Stomach (tissue), 9 donors: Measurements from ENCODE around the gene PA2G4. TPM values are rescaled to one million over a fixed set of nuclear protein-coding genes. Genes with fewer than 3 reads are reported as not detected.

Experiments
- DNase-seq, 2 donors: peaks; one replicate each; pipeline versions ENCODE4 v3.0.0 to v3.0.0-alpha.2; 2013 to 2019
- H3K27ac ChIP-seq, 5 donors: fragments of 200-600 bp in 4 of 5; sonication (generic) in 4 of 5; one replicate each; pipeline ENCODE4 v1.5.1; 2013 to 2019; ENCODE audit warnings: mild to moderate bottlenecking in 1 of 5, moderate library complexity in 1 of 5
- H3K27me3 ChIP-seq, 3 donors: fragments of 200-600 bp; sonication (generic); one replicate each; pipeline ENCODE4 v1.5.1; 2017 to 2019; ENCODE audit warnings: mixed run types in 1 of 3
- H3K36me3 ChIP-seq, 4 donors: fragments of 200-600 bp; sonication (generic); 1 replicate in 3 of 4; 2 replicates in 1 of 4; pipeline ENCODE4 v1.5.1; 2016 to 2019
- H3K4me1 ChIP-seq, 4 donors: fragments of 200-600 bp; sonication (generic); one replicate each; pipeline ENCODE4 v1.5.1; 2016 to 2019
- H3K4me3 ChIP-seq, 4 donors: fragments of 200-600 bp; sonication (generic) in 3 of 4; one replicate each; pipeline ENCODE4 v1.5.1; 2016 to 2019; ENCODE audit warnings: mild to moderate bottlenecking in 1 of 4
- H3K9me3 ChIP-seq, 4 donors: fragments of 200-600 bp; sonication (generic); one replicate each; pipeline ENCODE4 v1.5.1; 2016 to 2019
- EP300 ChIP-seq: sonication (generic); formaldehyde crosslinking; IDR thresholded peaks from one replicate; pipeline ENCODE4 v1.6.1; 2017; ENCODE audit warnings: antibody characterized with exemption
- POLR2A ChIP-seq, 4 donors: fragments of 450-650 bp; IDR thresholded peaks; one replicate each; pipeline ENCODE4 v1.6.1; 2016; ENCODE audit warnings: antibody characterized with exemption in 4 of 4, control low read depth in 2 of 4, mild to moderate bottlenecking in 1 of 4, moderate library complexity in 1 of 4
- POLR2AphosphoS5 ChIP-seq, 3 donors: sonication (generic); formaldehyde crosslinking; IDR thresholded peaks; one replicate each; pipeline ENCODE4 v1.6.1; 2016; ENCODE audit warnings: antibody characterized with exemption in 3 of 3
- WGBS, 5 donors: extraction: QIAGEN DNeasy Blood & Tissue Kit in 3 of 5; methylation state at CpG; one replicate each; pipeline versions ENCODE4 v1.1.5 to v1.1.7; 2013 to 2018; 5-methylcytosine and 5-hydroxymethylcytosine counted together
- intact Hi-C: fragments of 100-400 bp; cut with DNase I; formaldehyde crosslinking; loops from one replicate; pipeline ENCODE4 v1.15.1; 2023; ENCODE audit warnings: low total_unique reads
- polyA plus RNA-seq, 3 donors: library from polyadenylated mRNA; stranded (reverse); fragments of 200-250 nt; gene quantifications; one replicate each; pipeline ENCODE4 v1.2.3, GENCODE V29; 2013
- total RNA-seq, 5 donors: library from RNA; depleted of rRNA; stranded (reverse); fragments of >200 nt; gene quantifications; one replicate each; pipeline versions ENCODE4 v1.1.0 to v1.2.3, GENCODE V29; 2014 to 2016
- TF ChIP-seq, protein P1 (sequence below), 7 experiments: fragments of 450-650 bp in 4 of 7; fragments of 200-600 bp in 3 of 7; sonication (generic) in 3 of 7; IDR thresholded peaks; one replicate each; pipeline ENCODE4 v1.5.1; 2016 to 2019; ENCODE audit warnings: antibody characterized with exemption in 7 of 7, control low read depth in 2 of 7, mild to moderate bottlenecking in 1 of 7
- donor health status: healthy with polysubstance abuse.
- donor health status: Bipolar disorder and iron deficiency.
- donor health status: healthy.

Gene PA2G4
- total and polyA plus RNA-seq, 8 donors: 33.8 to 144 (median 84.6) TPM

DNA sequence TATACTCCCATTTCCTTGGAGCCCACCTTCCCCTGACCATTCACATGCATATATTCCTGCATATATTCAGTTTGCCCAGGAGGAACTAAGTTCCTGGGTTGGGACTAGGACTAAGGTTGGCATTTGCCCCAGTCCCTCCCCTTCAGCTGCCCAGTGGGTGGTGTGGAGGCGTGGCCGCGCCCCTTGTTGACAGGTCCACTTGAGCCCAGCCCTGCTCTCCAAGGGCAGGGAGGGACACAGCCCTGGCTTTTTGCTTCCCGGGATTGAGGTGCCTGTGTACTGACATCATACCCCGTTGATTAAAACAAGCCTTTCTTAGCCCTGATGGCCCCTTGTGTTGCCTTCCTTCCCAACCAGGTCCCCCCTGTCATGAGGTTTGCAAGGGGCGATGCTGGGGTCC lies 17.1 kb upstream of the PA2G4 start:
- WGBS, 5 donors: 42 to 59% (median 49%) methylated on average over 5 to 6 of the region's 6 CpGs
- peak overlapping the region in 1 of 4 donors; percentile 26 for H3K4me3 ChIP-seq
- peaks cover 8 to 59% (median 44%) of the 10 kb centered on the region in 4 donors for H3K4me1 ChIP-seq
- peak in 2 of 3 donors; percentile 18 to 79 for TF ChIP-seq POLR2AphosphoS5 (IDR thresholded peaks at IDR 0.05)
- TF ChIP-seq, protein P1, sequence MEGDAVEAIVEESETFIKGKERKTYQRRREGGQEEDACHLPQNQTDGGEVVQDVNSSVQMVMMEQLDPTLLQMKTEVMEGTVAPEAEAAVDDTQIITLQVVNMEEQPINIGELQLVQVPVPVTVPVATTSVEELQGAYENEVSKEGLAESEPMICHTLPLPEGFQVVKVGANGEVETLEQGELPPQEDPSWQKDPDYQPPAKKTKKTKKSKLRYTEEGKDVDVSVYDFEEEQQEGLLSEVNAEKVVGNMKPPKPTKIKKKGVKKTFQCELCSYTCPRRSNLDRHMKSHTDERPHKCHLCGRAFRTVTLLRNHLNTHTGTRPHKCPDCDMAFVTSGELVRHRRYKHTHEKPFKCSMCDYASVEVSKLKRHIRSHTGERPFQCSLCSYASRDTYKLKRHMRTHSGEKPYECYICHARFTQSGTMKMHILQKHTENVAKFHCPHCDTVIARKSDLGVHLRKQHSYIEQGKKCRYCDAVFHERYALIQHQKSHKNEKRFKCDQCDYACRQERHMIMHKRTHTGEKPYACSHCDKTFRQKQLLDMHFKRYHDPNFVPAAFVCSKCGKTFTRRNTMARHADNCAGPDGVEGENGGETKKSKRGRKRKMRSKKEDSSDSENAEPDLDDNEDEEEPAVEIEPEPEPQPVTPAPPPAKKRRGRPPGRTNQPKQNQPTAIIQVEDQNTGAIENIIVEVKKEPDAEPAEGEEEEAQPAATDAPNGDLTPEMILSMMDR (IDR thresholded peaks at IDR 0.05): no peak
- TF ChIP-seq EP300: no peak
- peak overlapping the region; percentile 66 to 96 (median 79) for H3K27ac ChIP-seq
- intact Hi-C loops: no loop called here
- no peaks in the 10 kb centered on the region for H3K27me3 ChIP-seq
- DNase-seq: peak; percentile 91 to 97
- peaks cover 10 to 73% (median 46%) of the 10 kb centered on the region in 4 donors for H3K36me3 ChIP-seq
- H3K9me3 ChIP-seq: no peaks in the 10 kb centered on the region

DNA sequence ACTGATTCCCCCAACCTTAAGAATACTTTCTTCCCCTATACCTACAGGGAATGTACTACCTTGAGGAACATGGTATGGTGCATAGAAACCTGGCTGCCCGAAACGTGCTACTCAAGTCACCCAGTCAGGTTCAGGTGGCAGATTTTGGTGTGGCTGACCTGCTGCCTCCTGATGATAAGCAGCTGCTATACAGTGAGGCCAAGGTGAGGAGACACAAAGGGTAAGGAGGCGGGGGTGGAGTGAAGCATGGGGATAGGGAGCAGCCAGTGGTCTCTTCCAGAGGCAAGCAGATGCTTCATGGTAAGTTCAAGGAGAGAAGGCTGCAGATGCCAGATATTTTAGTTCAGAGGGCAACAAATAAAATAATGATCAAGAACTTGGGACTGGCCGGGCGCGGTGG lies 6.6 kb upstream of the PA2G4 start:
- no peak overlapping the region for H3K27ac ChIP-seq
- H3K27me3 ChIP-seq: peaks cover 0 to 2% (median 0%) of the 10 kb centered on the region in 3 donors
- no peak for DNase-seq
- H3K4me1 ChIP-seq: peaks cover 0 to 17% (median under 1%) of the 10 kb centered on the region in 4 donors
- H3K9me3 ChIP-seq: no peaks in the 10 kb centered on the region
- TF ChIP-seq EP300 (no peak), POLR2A (IDR thresholded peaks at IDR 0.05) (no peak), POLR2AphosphoS5 (IDR thresholded peaks at IDR 0.05) (no peak)
- TF ChIP-seq, protein P1 (IDR thresholded peaks at IDR 0.05): no peak
- 77 to 87% (median 82%) methylated on average over 6 of the region's 6 CpGs for WGBS, 5 donors
- intact Hi-C loops: no loop called here
- H3K36me3 ChIP-seq: peaks cover 50 to 99% (median 91%) of the 10 kb centered on the region in 4 donors
- no peak overlapping the region for H3K4me3 ChIP-seq

DNA sequence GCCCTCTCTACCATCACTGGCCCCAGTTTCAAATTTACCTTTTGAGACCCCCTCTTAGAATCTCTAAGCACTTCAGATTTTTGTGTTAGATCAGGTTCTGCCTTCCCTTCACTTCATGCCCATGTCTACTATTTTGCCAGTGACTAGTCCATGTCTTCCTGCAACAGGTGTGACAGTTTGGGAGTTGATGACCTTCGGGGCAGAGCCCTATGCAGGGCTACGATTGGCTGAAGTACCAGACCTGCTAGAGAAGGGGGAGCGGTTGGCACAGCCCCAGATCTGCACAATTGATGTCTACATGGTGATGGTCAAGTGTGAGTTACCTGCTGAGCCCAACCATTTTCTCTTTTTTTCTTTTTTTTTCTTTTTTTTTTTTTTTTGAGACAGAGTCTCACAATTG lies 5.8 kb upstream of the PA2G4 start:
- peaks cover 0 to 26% (median 9%) of the 10 kb centered on the region in 4 donors for H3K4me1 ChIP-seq
- no peak for TF ChIP-seq POLR2A (IDR thresholded peaks at IDR 0.05)
- no peak for TF ChIP-seq EP300
- TF ChIP-seq POLR2AphosphoS5 (IDR thresholded peaks at IDR 0.05): no peak
- TF ChIP-seq, protein P1 (IDR thresholded peaks at IDR 0.05): no peak
- WGBS, 5 donors: 75 to 89% (median 86%) methylated on average over 3 of the region's 3 CpGs
- H3K4me3 ChIP-seq: no peak overlapping the region
- peaks cover 41 to 90% (median 82%) of the 10 kb centered on the region in 4 donors for H3K36me3 ChIP-seq
- H3K27me3 ChIP-seq: no peaks in the 10 kb centered on the region
- no peak overlapping the region for H3K27ac ChIP-seq
- intact Hi-C loops: no loop called here
- H3K9me3 ChIP-seq: no peaks in the 10 kb centered on the region
- DNase-seq: no peak

DNA sequence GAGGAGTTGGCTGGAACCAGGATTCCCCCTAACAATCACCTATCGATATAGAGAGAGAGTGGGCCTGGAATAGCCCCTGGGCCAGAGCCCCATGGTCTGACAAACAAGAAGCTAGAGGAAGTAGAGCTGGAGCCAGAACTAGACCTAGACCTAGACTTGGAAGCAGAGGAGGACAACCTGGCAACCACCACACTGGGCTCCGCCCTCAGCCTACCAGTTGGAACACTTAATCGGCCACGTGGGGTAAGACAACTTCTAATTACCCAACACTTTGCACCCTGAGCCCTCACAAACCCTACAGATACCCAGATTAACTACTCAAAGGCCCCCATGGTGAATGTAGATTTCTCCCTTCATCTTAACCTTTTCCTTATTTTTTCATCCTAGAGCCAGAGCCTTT lies 4.6 kb upstream of the PA2G4 start:
- Histone ChIP-seq H3K4me3 (no peak overlapping the region), H3K27ac (peak overlapping the region in 2 of 5 donors; percentile 16 to 18), H3K27me3 (no peaks in the 10 kb centered on the region), H3K4me1 (peaks cover 0 to 29% (median 11%) of the 10 kb centered on the region in 4 donors), H3K36me3 (peaks cover 36 to 78% (median 70%) of the 10 kb centered on the region in 4 donors), H3K9me3 (no peaks in the 10 kb centered on the region)
- peak in 1 of 2 donors; percentile 32 for DNase-seq
- intact Hi-C loops: no loop called here
- WGBS, 5 donors: 54 to 79% (median 66%) methylated on average over 4 of the region's 4 CpGs
- no peak for TF ChIP-seq POLR2A (IDR thresholded peaks at IDR 0.05)
- no peak for TF ChIP-seq POLR2AphosphoS5 (IDR thresholded peaks at IDR 0.05)

DNA sequence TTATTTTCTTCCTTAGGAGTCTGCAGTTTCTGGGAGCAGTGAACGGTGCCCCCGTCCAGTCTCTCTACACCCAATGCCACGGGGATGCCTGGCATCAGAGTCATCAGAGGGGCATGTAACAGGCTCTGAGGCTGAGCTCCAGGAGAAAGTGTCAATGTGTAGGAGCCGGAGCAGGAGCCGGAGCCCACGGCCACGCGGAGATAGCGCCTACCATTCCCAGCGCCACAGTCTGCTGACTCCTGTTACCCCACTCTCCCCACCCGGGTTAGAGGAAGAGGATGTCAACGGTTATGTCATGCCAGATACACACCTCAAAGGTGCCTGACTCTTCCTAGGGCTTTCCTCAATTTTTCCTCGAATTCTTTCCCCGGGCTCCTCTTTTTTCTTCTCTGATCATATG lies 3.3 kb upstream of the PA2G4 start:
- Histone ChIP-seq H3K4me3 (no peak overlapping the region), H3K9me3 (no peaks in the 10 kb centered on the region), H3K4me1 (peaks cover 9 to 40% (median 24%) of the 10 kb centered on the region in 4 donors), H3K27ac (no peak overlapping the region), H3K36me3 (peaks cover 33 to 66% (median 58%) of the 10 kb centered on the region in 4 donors), H3K27me3 (no peaks in the 10 kb centered on the region)
- intact Hi-C loops: no loop called here
- no peak for DNase-seq
- 82 to 88% (median 86%) methylated on average over 14 of the region's 14 CpGs for WGBS, 5 donors
- TF ChIP-seq POLR2A (IDR thresholded peaks at IDR 0.05): no peak
- TF ChIP-seq, protein P1 (IDR thresholded peaks at IDR 0.05): no peak
- no peak for TF ChIP-seq POLR2AphosphoS5 (IDR thresholded peaks at IDR 0.05)
- no peak for TF ChIP-seq EP300
